Keratinocyte (primary cell): ENCODE measurements around the gene WBP4. TPM values are rescaled to one million over a fixed set of nuclear protein-coding genes. Genes with fewer than 3 reads are reported as not detected.

Source experiments
- DNase-seq: peaks from one replicate; pipeline ENCODE4 v3.0.0-alpha.2; 2011; ENCODE audit warnings: low read depth, missing footprints, low spot score
- FAIRE-seq: peaks from 2 replicates; lab custom pipeline; 2011; peaks lifted over from hg19 to GRCh38; lab: Jason Lieb, UNC
- H2AFZ ChIP-seq: 2 replicates; pipeline ENCODE4 v1.6.0; 2012; ENCODE audit warnings: low read length, control low read depth, inconsistent platforms; ENCODE audit not compliant: control insufficient read depth
- H3K27ac ChIP-seq: 2 replicates; pipeline ENCODE4 v1.5.1; 2011; ENCODE audit warnings: low read length; ENCODE audit not compliant: control insufficient read depth, insufficient read depth
- H3K27me3 ChIP-seq: 3 replicates; pipeline ENCODE4 v1.6.0; 2011; ENCODE audit warnings: low read length; ENCODE audit not compliant: control insufficient read depth, insufficient read depth; ENCODE audit errors: extremely low read depth
- H3K36me3 ChIP-seq, 2 experiments: 2 replicates in 1 of 2; 3 replicates in 1 of 2; pipeline ENCODE4 v1.5.1; 2011; ENCODE audit warnings: low read length in 2 of 2, mild to moderate bottlenecking in 1 of 2; ENCODE audit not compliant: control insufficient read depth in 2 of 2, insufficient read depth in 2 of 2; ENCODE audit errors: extremely low read depth in 1 of 2
- H3K4me1 ChIP-seq: 3 replicates; pipeline ENCODE4 v1.5.1; 2011; ENCODE audit warnings: low read length; ENCODE audit not compliant: control insufficient read depth, insufficient read depth; ENCODE audit errors: extremely low read depth
- H3K4me2 ChIP-seq: 3 replicates; pipeline ENCODE4 v1.6.0; 2011; ENCODE audit warnings: low read depth, low read length; ENCODE audit not compliant: control insufficient read depth, insufficient read depth; ENCODE audit errors: extremely low read depth
- H3K4me3 ChIP-seq, 3 experiments: fragments of 200-600 bp in 1 of 3; sonication (generic) in 1 of 3; 2 replicates in 2 of 3; 3 replicates in 1 of 3; pipeline ENCODE4 v1.5.1; 2011 to 2016; ENCODE audit warnings: low read length in 3 of 3, mild to moderate bottlenecking in 3 of 3, control low read depth in 2 of 3, inconsistent platforms in 1 of 3, low read depth in 1 of 3, mixed read lengths in 1 of 3, mixed run types in 1 of 3, moderate library complexity in 1 of 3; ENCODE audit not compliant: control insufficient read depth in 2 of 3, insufficient read depth in 2 of 3; ENCODE audit errors: extremely low read depth in 1 of 3
- H3K79me2 ChIP-seq: 2 replicates; pipeline ENCODE4 v1.6.0; 2012; ENCODE audit warnings: low read length; ENCODE audit not compliant: control insufficient read depth, insufficient read depth
- H3K9ac ChIP-seq: 3 replicates; pipeline ENCODE4 v1.6.0; 2011; ENCODE audit warnings: low read length; ENCODE audit not compliant: control insufficient read depth, insufficient read depth; ENCODE audit errors: extremely low read depth
- H3K9me1 ChIP-seq: 3 replicates; pipeline ENCODE4 v1.6.0; 2011; ENCODE audit warnings: low read length; ENCODE audit not compliant: control insufficient read depth, insufficient read depth; ENCODE audit errors: extremely low read depth
- H3K9me3 ChIP-seq: 2 replicates; pipeline ENCODE4 v1.5.1; 2012; ENCODE audit warnings: low read depth, low read length; ENCODE audit not compliant: control insufficient read depth
- H4K20me1 ChIP-seq: 3 replicates; pipeline ENCODE4 v1.6.0; 2011; ENCODE audit warnings: low read length; ENCODE audit not compliant: control insufficient read depth, insufficient read depth; ENCODE audit errors: extremely low read depth
- EZH2 ChIP-seq: IDR thresholded peaks from one replicate; pipeline ENCODE4 v1.6.1; 2012; ENCODE audit warnings: inconsistent platforms, mild to moderate bottlenecking, low read length, moderate library complexity
- dilution Hi-C: fragments of 300-500 bp; cut with MboI; formaldehyde crosslinking; loops from one replicate; pipeline ENCODE4 v1.7.0; 2020; ENCODE audit warnings: low sequenced_read_pairs; ENCODE audit not compliant: extremely low pct_ligation_motif_present
- polyA plus RNA-seq, 5 experiments: library from polyadenylated mRNA; depleted of rRNA in 3 of 5; stranded (reverse) in 3 of 5; stranded (forward) in 1 of 5; unstranded in 1 of 5; fragments of >200 nt; gene quantifications; 1 replicate in 1 of 5; 2 replicates in 3 of 5; 3 replicates in 1 of 5; pipeline versions ENCODE4 v1.2.1 to v1.2.3, GENCODE V29; 2011 to 2012; ENCODE audit warnings: missing spikeins in 2 of 5, low read depth in 1 of 5, low replicate concordance in 1 of 5
- TF ChIP-seq, protein P1 (sequence below), 3 experiments: IDR thresholded peaks in 1 of 3; conservative IDR thresholded peaks in 1 of 3; optimal IDR thresholded peaks in 1 of 3; 2 replicates in 2 of 3; 3 replicates in 1 of 3; pipeline versions ENCODE3 to v1.5.1; 2011; ENCODE audit warnings: low read length in 3 of 3, mild to moderate bottlenecking in 3 of 3, moderate library complexity in 2 of 3, control low read depth in 1 of 3, inconsistent platforms in 1 of 3; ENCODE audit not compliant: insufficient read depth in 2 of 3; ENCODE audit errors: extremely low read depth in 1 of 3

WBP4 gene
- polyA plus RNA-seq, 1 donor (not counting 4 experiments of a cell fraction or from before 2014, with no cell fraction given), result 13.5 TPM

DNA sequence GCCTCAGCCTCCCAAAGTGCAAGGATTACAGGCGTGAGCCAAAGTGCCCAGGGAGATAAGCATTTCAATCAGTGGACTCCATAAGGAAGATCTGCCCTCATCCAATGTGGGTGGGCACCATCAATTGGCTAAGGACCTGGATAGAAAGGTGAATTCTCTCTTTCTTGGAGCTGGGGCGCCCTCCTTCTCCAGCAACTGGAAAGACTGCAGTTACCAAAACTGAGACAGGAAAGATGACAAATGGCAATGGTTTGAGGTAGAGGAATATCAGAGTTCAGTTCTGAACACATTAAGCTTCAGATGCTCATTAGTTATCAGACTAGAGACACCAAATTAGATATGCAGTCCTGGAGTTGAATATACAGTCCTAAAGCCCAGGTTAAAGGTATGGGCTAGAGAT, 31.7 kb upstream of the WBP4 start:
- dilution Hi-C loops, result no loop called here
- H3K9me1 ChIP-seq, result no peaks in the 10 kb centered on the region
- peaks cover 41% of the 10 kb centered on the region for H3K79me2 ChIP-seq
- no peak overlapping the region for H3K4me3 ChIP-seq
- no peaks in the 10 kb centered on the region for H3K9me3 ChIP-seq
- no peak overlapping the region for H3K4me2 ChIP-seq
- TF ChIP-seq, protein P1, sequence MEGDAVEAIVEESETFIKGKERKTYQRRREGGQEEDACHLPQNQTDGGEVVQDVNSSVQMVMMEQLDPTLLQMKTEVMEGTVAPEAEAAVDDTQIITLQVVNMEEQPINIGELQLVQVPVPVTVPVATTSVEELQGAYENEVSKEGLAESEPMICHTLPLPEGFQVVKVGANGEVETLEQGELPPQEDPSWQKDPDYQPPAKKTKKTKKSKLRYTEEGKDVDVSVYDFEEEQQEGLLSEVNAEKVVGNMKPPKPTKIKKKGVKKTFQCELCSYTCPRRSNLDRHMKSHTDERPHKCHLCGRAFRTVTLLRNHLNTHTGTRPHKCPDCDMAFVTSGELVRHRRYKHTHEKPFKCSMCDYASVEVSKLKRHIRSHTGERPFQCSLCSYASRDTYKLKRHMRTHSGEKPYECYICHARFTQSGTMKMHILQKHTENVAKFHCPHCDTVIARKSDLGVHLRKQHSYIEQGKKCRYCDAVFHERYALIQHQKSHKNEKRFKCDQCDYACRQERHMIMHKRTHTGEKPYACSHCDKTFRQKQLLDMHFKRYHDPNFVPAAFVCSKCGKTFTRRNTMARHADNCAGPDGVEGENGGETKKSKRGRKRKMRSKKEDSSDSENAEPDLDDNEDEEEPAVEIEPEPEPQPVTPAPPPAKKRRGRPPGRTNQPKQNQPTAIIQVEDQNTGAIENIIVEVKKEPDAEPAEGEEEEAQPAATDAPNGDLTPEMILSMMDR (optimal IDR thresholded peaks at IDR 0.05 in 1 of 3, IDR thresholded peaks at IDR 0.05 in 1 of 3, conservative IDR thresholded peaks at IDR 0.05 in 1 of 3; ENCODE audit: extremely low read depth in 1 of 3, insufficient read depth in 2 of 3, low read length in 3 of 3), result peak in 2 of 3 experiments; percentile 9 to 37
- no peak for TF ChIP-seq EZH2
- no peaks in the 10 kb centered on the region for H4K20me1 ChIP-seq
- no peak overlapping the region for H3K9ac ChIP-seq
- peaks cover 3 to 4% of the 10 kb centered on the region in 2 experiments for H3K36me3 ChIP-seq
- no peak overlapping the region for H2AFZ ChIP-seq
- no peaks in the 10 kb centered on the region for H3K27me3 ChIP-seq
- DNase-seq, result no peak
- H3K27ac ChIP-seq, result no peak overlapping the region
- no peaks in the 10 kb centered on the region for H3K4me1 ChIP-seq
- FAIRE-seq, result no peak

GRCh38 chr13:41032691-41033376, 28.5 kb upstream of the WBP4 start:
- H3K9me1 ChIP-seq, result no peaks in the 10 kb centered on the region
- H3K9ac ChIP-seq, result no peak overlapping the region
- H3K4me3 ChIP-seq, result no peak overlapping the region
- FAIRE-seq, result no peak
- no peak overlapping the region for H3K27ac ChIP-seq
- no peaks in the 10 kb centered on the region for H3K27me3 ChIP-seq
- H3K36me3 ChIP-seq, result no peaks in the 10 kb centered on the region
- no peak for DNase-seq
- H3K79me2 ChIP-seq, result peaks cover 27% of the 10 kb centered on the region
- H3K4me1 ChIP-seq, result no peaks in the 10 kb centered on the region
- no peak overlapping the region for H3K4me2 ChIP-seq
- H3K9me3 ChIP-seq, result no peaks in the 10 kb centered on the region
- dilution Hi-C loops, result no loop called here
- H4K20me1 ChIP-seq, result no peaks in the 10 kb centered on the region
- H2AFZ ChIP-seq, result no peak overlapping the region
- TF ChIP-seq, protein P1 (optimal IDR thresholded peaks at IDR 0.05 in 1 of 3, IDR thresholded peaks at IDR 0.05 in 1 of 3, conservative IDR thresholded peaks at IDR 0.05 in 1 of 3; ENCODE audit: extremely low read depth in 1 of 3, insufficient read depth in 2 of 3, low read length in 3 of 3), result no peak
- no peak for TF ChIP-seq EZH2
